Measurements from ENCODE around the gene CCDC18. TPM values are rescaled to one million over a fixed set of nuclear protein-coding genes. Genes with fewer than 3 reads are reported as not detected.

The CCDC18 gene
- total and polyA plus RNA-seq, 12 donors, result 1.4 to 15.4 (median 4.7) TPM

DNA sequence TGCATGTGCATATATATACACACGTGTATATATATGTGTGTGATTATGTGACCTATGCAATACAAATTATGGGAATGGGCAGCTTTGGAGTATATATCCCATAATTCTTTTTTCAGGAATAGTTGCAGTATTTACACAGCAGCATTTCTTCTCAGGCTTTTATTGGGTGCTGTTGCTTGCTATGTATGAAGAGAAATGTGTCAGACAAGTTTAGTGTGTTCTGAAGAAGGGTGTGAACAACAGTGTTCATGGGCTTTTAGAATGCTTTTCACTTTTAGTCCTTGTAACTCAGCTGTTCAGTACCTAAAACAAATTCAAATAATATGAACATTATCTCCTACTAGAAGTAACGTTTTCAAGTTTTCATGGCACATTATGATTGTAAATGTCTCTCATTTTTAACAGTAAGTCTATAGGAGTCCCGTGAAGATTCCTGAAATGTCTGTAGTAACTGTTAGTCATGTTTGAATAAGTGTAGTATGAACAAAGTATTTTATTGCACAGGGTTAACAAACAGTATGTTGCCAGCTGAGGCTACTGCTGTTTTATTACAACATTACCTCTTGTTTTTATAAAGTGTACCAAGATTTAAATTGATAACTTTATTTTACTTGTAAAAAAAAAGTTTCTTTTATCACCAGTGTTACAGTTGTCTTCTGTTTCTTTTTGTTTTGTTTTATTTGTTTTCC, 42.8 kb upstream of the CCDC18 start:
- H3K4me1 ChIP-seq (replicated peaks in 1 of 2), result no peaks in the 10 kb centered on the region
- peaks cover 0 to 18% of the 10 kb centered on the region in 2 donors for H3K36me3 ChIP-seq (replicated peaks in 1 of 2)
- no peak for DNase-seq
- no peaks in the 10 kb centered on the region for H3K27me3 ChIP-seq
- intact Hi-C loops (cut with DNase I), result no loop called here
- H3K27ac ChIP-seq, result no peak overlapping the region
- WGBS, 4 donors, result 56 to 60% (median 58%) methylated on average over 3 of the region's 3 CpGs
- no peak overlapping the region for H3K4me3 ChIP-seq
- H3K9me3 ChIP-seq (replicated peaks in 1 of 3), result no peaks in the 10 kb centered on the region
- no peak for TF ChIP-seq POLR2A (IDR thresholded peaks at IDR 0.05)
- TF ChIP-seq, protein P1, sequence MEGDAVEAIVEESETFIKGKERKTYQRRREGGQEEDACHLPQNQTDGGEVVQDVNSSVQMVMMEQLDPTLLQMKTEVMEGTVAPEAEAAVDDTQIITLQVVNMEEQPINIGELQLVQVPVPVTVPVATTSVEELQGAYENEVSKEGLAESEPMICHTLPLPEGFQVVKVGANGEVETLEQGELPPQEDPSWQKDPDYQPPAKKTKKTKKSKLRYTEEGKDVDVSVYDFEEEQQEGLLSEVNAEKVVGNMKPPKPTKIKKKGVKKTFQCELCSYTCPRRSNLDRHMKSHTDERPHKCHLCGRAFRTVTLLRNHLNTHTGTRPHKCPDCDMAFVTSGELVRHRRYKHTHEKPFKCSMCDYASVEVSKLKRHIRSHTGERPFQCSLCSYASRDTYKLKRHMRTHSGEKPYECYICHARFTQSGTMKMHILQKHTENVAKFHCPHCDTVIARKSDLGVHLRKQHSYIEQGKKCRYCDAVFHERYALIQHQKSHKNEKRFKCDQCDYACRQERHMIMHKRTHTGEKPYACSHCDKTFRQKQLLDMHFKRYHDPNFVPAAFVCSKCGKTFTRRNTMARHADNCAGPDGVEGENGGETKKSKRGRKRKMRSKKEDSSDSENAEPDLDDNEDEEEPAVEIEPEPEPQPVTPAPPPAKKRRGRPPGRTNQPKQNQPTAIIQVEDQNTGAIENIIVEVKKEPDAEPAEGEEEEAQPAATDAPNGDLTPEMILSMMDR (IDR thresholded peaks at IDR 0.05), result no peak

DNA sequence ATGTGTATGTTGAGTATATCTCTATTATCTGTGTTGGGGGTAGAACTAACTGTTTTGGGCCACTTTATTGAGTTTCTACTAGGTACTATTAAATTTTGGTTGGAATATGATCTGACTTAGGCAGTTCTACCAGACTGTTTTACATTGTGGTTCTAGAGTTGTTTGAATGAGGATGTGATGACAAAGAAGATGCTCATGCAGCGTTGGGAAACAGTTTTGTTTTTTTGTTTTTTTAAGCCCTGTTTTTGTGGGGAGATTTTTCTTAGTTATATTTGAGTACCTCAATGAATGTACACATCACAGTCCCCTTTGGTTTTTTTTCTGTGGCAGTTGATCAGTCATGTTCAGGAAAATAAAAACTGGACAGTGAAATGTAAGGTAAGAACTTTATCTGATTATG, 40.4 kb upstream of the CCDC18 start:
- Histone ChIP-seq H3K27ac (no peak overlapping the region), H3K36me3 (replicated peaks in 1 of 2) (peaks cover 0 to 13% of the 10 kb centered on the region in 2 donors), H3K4me1 (replicated peaks in 1 of 2) (no peaks in the 10 kb centered on the region), H3K9me3 (replicated peaks in 1 of 3) (no peaks in the 10 kb centered on the region), H3K27me3 (no peaks in the 10 kb centered on the region), H3K4me3 (no peak overlapping the region)
- WGBS, 4 donors, result 85 to 91% (median 86%) methylated on average over 1 of the region's 1 CpG
- no peak for DNase-seq
- intact Hi-C loops (cut with DNase I), result no loop called here
- TF ChIP-seq, protein P1 (IDR thresholded peaks at IDR 0.05), result no peak
- no peak for TF ChIP-seq POLR2A (IDR thresholded peaks at IDR 0.05)

DNA sequence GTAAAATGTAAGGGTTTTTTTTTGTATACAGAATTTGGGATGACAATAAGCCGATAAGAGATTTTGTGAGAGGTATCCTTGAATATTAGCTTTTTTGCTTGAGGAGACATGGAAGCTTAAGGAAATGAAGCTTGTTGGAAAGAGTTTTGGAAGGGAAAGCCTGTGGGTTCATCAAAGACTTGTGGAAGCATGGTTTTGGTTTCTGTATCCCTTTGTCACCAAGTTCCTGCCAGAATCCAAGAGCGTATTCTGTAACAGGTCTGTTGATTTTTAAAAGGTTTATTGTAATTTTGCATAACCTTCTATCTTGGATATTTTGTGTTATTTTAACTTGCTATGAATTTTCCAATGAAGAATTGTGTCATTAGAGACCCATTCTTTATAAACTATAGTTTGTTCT, 38.4 kb upstream of the CCDC18 start:
- TF ChIP-seq, protein P1 (IDR thresholded peaks at IDR 0.05), result no peak
- no peak for TF ChIP-seq POLR2A (IDR thresholded peaks at IDR 0.05)
- intact Hi-C loops (cut with DNase I), result no loop called here

DNA sequence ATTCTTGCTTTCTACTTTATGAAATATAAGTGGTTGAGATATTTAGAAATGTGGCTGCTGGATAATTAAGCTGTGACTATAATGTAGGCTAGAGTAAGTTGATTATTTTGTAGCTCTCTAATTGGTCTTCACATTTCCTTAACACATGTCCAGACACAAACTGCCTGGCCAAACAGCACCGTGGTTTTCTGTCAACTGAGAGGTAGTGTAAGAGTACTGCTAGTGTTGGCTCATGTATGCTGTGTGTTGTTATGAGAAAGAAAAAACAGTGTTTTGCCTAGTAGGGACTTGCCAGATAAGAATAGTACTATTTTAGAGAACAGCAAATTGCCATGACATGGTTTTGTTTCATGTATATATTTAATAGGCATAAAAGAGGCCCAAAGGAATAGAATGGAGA, 37.4 kb upstream of the CCDC18 start:
- 65 to 88% (median 81%) methylated on average over 1 of the region's 1 CpG for WGBS, 4 donors
- Histone ChIP-seq H3K4me3 (no peak overlapping the region), H3K4me1 (replicated peaks in 1 of 2) (peaks cover 0 to 5% of the 10 kb centered on the region in 2 donors), H3K36me3 (replicated peaks in 1 of 2) (peaks cover 0 to 6% of the 10 kb centered on the region in 2 donors), H3K27me3 (no peaks in the 10 kb centered on the region), H3K9me3 (replicated peaks in 1 of 3) (no peaks in the 10 kb centered on the region), H3K27ac (no peak overlapping the region)
- intact Hi-C loops (cut with DNase I), result no loop called here
- no peak for DNase-seq
- TF ChIP-seq POLR2A (IDR thresholded peaks at IDR 0.05), result no peak
- TF ChIP-seq, protein P1 (IDR thresholded peaks at IDR 0.05), result no peak

More for the DNA sequence above, 38.4 kb upstream of the CCDC18 start:
- DNase-seq, result no peak
- H3K4me3 ChIP-seq, result no peak overlapping the region
- H3K4me1 ChIP-seq (replicated peaks in 1 of 2), result no peaks in the 10 kb centered on the region
- 94 to 98% (median 97%) methylated on average over 2 of the region's 2 CpGs for WGBS, 4 donors
- H3K27me3 ChIP-seq, result no peaks in the 10 kb centered on the region
- no peak overlapping the region for H3K27ac ChIP-seq
- H3K9me3 ChIP-seq (replicated peaks in 1 of 3), result no peaks in the 10 kb centered on the region
- peaks cover 0 to 6% of the 10 kb centered on the region in 2 donors for H3K36me3 ChIP-seq (replicated peaks in 1 of 2)

All from adrenal gland (tissue), 12 donors.